ENCODE data around the gene SASH1. TPM values are rescaled to one million over a fixed set of nuclear protein-coding genes. Genes with fewer than 3 reads are reported as not detected.

Gene SASH1
- total and polyA plus RNA-seq, 2 experiments from 2014 or later: 7.5 to 7.8 TPM

DNA sequence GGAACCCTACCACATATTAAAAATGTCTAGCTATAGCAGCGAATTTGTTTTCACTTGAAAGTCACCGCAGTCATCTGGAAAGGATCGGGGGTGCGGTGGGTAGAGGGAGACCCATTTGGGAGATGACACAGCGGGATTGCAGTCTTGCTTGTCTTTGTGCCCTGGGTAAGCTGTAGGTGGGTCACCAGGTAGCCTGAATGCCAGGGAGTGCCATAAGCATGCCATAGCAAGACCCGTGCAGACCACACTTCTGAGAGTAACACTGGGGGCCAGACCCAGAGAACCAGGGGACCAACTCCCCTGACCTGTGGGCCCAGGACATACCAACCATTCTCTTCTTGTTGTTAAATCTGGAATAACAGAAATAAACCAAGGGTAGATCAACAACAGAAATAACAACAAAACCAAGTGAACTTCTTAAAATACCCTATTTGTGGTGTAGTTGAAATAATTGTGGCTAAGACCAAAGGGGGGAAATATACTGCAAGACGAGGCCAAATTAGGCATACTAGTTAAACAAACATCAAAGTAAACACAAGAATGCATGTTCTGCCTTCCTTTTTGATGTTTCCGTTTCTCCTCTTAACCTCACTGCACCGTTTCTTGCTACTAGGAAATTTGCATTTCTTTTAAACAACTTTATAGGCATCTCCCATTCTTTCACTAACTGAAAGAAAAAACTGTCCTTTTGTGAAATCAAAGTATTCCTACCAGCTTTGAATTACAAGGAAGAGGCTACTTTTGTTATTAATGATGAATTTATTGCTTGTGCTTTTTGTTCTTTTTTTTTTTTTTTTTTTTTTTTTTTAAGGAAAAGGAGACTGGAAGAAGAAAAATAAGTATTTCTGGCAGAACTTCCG lies 128.2 kb downstream of the SASH1 start:
- Histone ChIP-seq H3K4me3 (no peak overlapping the region), H3K27ac (no peak overlapping the region), H3K9me3 (ENCODE audit: low read depth) (no peaks in the 10 kb centered on the region), H4K20me1 (ENCODE audit: insufficient read depth, poor library complexity, severe bottlenecking) (no peaks in the 10 kb centered on the region), H3K9me2 (replicated peaks; ENCODE audit: insufficient read depth) (no peaks in the 10 kb centered on the region), H3K79me2 (no peaks in the 10 kb centered on the region), H2AFZ (no peak overlapping the region), H3K36me3 (replicated peaks; ENCODE audit: insufficient read depth, low read depth) (no peaks in the 10 kb centered on the region), H3K4me2 (no peak overlapping the region), H3K4me1 (ENCODE audit: insufficient read depth) (no peaks in the 10 kb centered on the region), H3K27me3 (no peaks in the 10 kb centered on the region)
- TF ChIP-seq EZH2phosphoT487 (IDR thresholded peaks at IDR 0.05; ENCODE audit: low read depth, severe bottlenecking, unreplicated experiment): no peak
- TF ChIP-seq, protein P1, sequence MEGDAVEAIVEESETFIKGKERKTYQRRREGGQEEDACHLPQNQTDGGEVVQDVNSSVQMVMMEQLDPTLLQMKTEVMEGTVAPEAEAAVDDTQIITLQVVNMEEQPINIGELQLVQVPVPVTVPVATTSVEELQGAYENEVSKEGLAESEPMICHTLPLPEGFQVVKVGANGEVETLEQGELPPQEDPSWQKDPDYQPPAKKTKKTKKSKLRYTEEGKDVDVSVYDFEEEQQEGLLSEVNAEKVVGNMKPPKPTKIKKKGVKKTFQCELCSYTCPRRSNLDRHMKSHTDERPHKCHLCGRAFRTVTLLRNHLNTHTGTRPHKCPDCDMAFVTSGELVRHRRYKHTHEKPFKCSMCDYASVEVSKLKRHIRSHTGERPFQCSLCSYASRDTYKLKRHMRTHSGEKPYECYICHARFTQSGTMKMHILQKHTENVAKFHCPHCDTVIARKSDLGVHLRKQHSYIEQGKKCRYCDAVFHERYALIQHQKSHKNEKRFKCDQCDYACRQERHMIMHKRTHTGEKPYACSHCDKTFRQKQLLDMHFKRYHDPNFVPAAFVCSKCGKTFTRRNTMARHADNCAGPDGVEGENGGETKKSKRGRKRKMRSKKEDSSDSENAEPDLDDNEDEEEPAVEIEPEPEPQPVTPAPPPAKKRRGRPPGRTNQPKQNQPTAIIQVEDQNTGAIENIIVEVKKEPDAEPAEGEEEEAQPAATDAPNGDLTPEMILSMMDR (IDR thresholded peaks at IDR 0.05; ENCODE audit: poor library complexity): no peak
- TF ChIP-seq EZH2 (IDR thresholded peaks at IDR 0.05; ENCODE audit: borderline replicate concordance): no peak
- no peak for DNase-seq (ENCODE audit: low spot score)
- 78% methylated on average over 10 of the region's 10 CpGs for WGBS (ENCODE audit: low lambda C conversion rate, missing lambda C conversion rate)

DNA sequence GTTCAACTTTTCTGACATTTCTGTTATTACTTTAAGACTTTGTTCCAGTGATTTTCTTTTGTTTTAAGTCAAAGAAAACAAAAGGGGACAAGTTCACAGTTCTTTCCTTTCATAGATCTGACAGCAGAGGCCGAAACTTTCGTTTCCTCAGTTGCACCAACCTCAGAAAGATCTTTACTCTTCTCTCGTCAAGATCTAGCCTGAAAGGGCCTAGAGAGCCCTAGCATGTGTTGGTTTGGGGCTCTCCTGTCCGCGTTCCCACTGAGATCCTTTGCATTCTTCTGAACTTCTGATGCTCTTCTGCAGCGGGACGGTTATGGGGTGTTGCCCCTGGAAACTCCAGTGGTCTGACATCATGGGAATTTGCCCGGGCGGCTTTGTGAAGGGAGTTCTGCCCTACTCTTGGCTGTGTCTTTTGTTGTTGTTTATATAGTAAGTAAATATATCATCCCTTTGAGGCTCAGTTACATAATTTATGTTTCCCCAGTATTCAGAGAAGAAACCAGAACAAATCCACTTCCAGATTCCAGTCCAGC lies 129.1 kb downstream of the SASH1 start:
- Histone ChIP-seq H3K79me2 (no peaks in the 10 kb centered on the region), H4K20me1 (ENCODE audit: insufficient read depth, poor library complexity, severe bottlenecking) (no peaks in the 10 kb centered on the region), H2AFZ (no peak overlapping the region), H3K36me3 (replicated peaks; ENCODE audit: insufficient read depth, low read depth) (no peaks in the 10 kb centered on the region), H3K4me2 (no peak overlapping the region), H3K9me3 (ENCODE audit: low read depth) (no peaks in the 10 kb centered on the region), H3K4me3 (no peak overlapping the region), H3K27ac (peak overlapping the region; percentile 28), H3K9me2 (replicated peaks; ENCODE audit: insufficient read depth) (no peaks in the 10 kb centered on the region), H3K4me1 (ENCODE audit: insufficient read depth) (no peaks in the 10 kb centered on the region), H3K27me3 (no peaks in the 10 kb centered on the region)
- WGBS (ENCODE audit: low lambda C conversion rate, missing lambda C conversion rate): 79% methylated on average over 9 of the region's 9 CpGs
- TF ChIP-seq EZH2 (IDR thresholded peaks at IDR 0.05; ENCODE audit: borderline replicate concordance) (no peak), EZH2phosphoT487 (IDR thresholded peaks at IDR 0.05; ENCODE audit: low read depth, severe bottlenecking, unreplicated experiment) (no peak)
- peak; percentile 11 for DNase-seq (ENCODE audit: low spot score)

DNA sequence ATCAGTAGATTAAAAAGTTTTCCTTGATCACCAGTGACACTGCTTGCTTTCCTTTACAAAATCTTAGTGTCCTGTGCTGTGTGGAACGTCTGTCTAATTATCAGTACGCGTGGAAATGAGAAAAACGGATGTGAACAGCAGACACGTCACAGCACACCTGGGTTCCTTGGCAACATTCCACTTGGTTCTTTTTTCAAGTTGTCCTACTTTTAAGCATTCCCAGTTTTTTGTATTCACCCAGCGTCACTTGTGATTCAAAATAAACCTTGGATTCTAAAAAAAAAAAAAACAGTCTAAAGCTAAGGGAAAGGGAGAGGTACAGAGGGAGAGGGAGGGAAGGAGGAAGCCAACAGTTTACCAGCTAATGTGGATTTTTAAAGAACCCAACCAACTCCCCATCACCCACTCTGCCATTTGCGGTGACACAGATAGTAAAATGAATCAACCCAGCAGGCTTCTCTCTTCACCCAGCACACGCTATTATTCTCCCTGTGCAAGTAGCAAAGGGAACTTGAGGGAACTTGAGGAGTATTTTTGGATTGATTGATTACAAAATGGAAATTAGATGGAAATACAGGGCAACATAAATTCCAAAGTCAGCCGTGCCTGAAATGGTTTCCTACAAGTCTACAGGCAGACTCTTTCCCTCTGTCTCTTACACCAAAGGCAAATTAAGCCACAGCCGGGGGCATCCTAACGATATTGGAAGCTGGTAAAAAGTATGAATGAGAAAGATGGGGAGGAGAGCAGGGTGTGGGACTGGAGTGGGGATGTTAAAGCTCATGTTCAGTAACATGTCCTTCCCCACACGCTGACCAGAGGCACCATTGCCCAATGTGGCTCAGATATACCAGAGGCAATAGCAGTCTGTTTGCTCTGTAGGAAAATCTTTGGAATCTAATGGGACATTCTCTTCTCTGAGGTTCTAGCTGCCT lies 129.8 kb downstream of the SASH1 start:
- DNase-seq (ENCODE audit: low spot score): no peak

More for the DNA sequence above, 129.8 kb downstream of the SASH1 start:
- no peaks in the 10 kb centered on the region for H3K9me2 ChIP-seq (replicated peaks; ENCODE audit: insufficient read depth)
- H3K4me2 ChIP-seq: no peak overlapping the region
- H3K4me1 ChIP-seq (ENCODE audit: insufficient read depth): no peaks in the 10 kb centered on the region
- TF ChIP-seq EZH2 (IDR thresholded peaks at IDR 0.05; ENCODE audit: borderline replicate concordance) (no peak), EZH2phosphoT487 (IDR thresholded peaks at IDR 0.05; ENCODE audit: low read depth, severe bottlenecking, unreplicated experiment) (no peak)
- TF ChIP-seq, protein P1 (IDR thresholded peaks at IDR 0.05; ENCODE audit: poor library complexity): no peak
- 78% methylated on average over 12 of the region's 12 CpGs for WGBS (ENCODE audit: low lambda C conversion rate, missing lambda C conversion rate)
- no peaks in the 10 kb centered on the region for H3K9me3 ChIP-seq (ENCODE audit: low read depth)
- no peaks in the 10 kb centered on the region for H3K79me2 ChIP-seq
- H4K20me1 ChIP-seq (ENCODE audit: insufficient read depth, poor library complexity, severe bottlenecking): no peaks in the 10 kb centered on the region
- H3K27me3 ChIP-seq: no peaks in the 10 kb centered on the region
- H2AFZ ChIP-seq: no peak overlapping the region
- no peaks in the 10 kb centered on the region for H3K36me3 ChIP-seq (replicated peaks; ENCODE audit: insufficient read depth, low read depth)
- no peak overlapping the region for H3K27ac ChIP-seq
- H3K4me3 ChIP-seq: no peak overlapping the region
